GM12864 (cell line): ENCODE results near the gene NCF4.

ENCODE experiments used
- DNase-seq: peaks from one replicate; pipeline ENCODE4 v3.0.0-alpha.2; 2011; ENCODE audit warnings: low read depth
- H3K4me3 ChIP-seq: 2 replicates; pipeline ENCODE4 v1.5.1; 2011; ENCODE audit warnings: mild to moderate bottlenecking, low read depth, low read length, control low read depth
- CTCF ChIP-seq: IDR thresholded peaks from 2 replicates; pipeline ENCODE4 v1.5.1; 2011; ENCODE audit warnings: low read depth, mild to moderate bottlenecking, moderate library complexity, low read length, control low read depth, inconsistent platforms; ENCODE audit errors: missing control alignments

NCF4 gene

GRCh38 chr22:36925388-36926290, 64.8 kb downstream of the NCF4 start:
- DNase-seq, result no peak
- no peak for TF ChIP-seq CTCF
- no peak overlapping the region for H3K4me3 ChIP-seq

GRCh38 chr22:36926309-36926708, 65.5 kb downstream of the NCF4 start:
- DNase-seq, result no peak
- TF ChIP-seq CTCF, result no peak
- H3K4me3 ChIP-seq, result no peak overlapping the region

- no peak for DNase-seq
- TF ChIP-seq CTCF, result no peak
- no peak overlapping the region for H3K4me3 ChIP-seq
These were observed 66.1 kb downstream of the NCF4 start for GRCh38 chr22:36926721-36927435.
